Stimulated activated CD4-positive, alpha-beta T cell treated with anti-CD3 and anti-CD28 coated beads, Interleukin-15, amount 100 ng/mL, for 24 hours (primary cell): ENCODE data around the gene MARCO.
"Not testable (repeated sequence)": the region's sequence is repeated elsewhere in the genome, so short reads cannot be mapped to it uniquely, and the experiment has no call there.

Experiments used
- DNase-seq: peaks from one replicate; pipeline ENCODE4 v3.0.0-alpha.2; 2020

The MARCO gene

DNA sequence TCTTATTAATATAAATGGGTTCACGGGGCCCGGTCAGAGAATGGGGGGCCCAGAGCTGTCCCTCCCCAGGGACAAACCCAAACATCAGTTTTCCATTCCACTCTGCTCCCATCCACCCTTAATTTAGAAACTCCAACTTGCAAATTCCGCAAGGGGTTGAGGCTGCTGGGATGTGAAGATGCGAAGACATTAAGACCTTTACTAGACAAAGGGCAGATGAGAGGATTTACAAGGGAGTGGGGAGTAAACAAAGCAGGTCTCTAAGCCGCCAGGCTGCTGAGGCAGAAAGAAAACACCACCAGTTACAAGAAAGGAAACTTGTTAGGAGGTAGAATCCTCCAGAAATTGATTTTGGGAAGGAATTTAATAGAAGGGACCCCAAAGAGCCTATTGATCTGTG is 33.1 kb downstream of the MARCO start:
- no peak for DNase-seq

DNA sequence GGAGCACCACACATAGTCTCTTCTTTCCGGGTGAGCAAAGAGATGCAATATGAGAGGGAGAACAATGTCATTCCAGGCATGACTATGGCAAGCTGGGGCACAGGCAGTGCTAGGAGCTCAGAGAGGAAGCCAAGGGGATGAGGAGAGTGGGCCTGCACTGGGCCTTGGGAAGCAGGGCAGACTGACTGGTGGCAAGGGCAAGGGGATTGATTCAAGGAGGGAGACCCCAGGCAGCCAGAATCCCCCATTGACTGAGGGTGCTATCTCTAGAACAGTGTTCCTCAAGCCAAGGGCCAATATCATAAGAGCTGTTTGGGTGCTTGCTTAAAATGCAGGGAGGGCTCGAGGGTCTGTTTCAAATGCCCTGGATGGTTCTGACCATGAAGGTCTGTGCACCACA is 36.1 kb downstream of the MARCO start:
- DNase-seq = no peak

DNA sequence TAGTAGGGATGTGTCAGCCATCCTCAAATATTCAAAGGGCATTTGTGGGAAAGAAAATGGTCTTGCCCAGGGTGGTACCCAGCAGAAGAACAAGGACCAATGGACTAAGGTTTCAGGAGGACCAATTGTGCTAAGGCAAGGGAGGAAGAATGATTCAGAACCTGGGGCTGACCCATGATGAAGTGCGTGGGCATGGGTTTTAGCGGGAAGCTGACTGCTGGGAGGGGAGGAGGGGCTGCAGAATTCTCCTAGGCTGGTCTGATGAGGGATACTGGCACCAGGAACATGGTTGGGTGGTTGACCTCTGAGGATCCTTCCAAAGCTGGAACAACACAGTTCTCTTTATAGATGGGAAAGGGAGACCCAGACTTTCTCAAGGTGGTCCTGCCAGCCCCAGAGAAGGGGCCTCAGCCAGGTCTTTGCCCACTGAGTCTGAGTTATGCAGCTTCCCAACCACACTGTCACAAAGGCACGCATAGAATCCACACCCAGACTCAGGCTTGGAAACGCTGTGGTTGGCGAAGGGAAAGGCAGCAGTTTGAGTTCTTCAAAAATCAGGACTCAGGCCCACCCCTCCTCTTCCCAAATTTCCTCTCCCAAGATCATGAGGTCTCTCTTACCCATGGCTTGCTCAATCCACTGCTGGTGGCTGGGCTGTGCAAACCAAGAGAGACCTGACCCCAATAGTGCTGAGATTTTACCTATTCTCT is 37.3 kb downstream of the MARCO start:
- DNase-seq = no peak

DNA sequence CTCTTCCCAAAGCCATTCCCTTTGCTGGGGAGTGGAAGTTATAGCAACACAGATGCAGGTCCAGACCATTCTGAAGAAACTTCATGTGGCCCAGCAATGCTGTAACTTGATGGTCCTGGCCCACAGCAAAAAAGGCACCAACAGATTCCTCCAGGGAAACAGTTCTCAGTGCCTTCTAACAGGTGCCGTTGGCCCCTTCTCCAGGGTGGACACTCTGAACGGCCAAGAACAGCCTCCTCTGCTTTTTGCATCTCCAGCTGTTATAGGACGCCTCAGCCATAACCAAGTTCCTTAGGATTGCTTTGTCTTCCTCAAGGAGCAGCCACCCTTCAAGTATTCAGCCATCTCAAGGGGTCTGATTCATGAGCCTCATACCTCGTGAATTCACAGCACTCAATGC is 38.0 kb downstream of the MARCO start:
- no peak for DNase-seq

DNA sequence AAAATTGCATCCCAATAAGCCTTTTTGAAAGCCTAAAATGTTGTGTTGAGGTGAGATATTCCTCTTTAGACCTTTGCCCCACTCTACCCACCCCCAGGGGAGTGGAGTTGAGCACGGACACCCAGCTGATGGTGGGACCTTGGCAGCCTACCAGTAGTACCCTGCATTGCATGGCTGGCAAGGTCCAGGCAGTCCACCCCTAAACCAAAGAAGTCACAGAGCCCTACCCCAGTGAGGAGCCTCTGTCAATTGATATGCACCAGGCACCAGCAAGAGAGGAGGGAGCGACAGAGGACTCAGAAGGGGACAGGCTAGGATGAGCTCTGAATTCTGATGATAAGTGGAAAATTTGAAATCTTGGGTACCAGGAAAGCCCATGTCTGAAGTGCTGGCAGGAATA is 38.6 kb downstream of the MARCO start:
- DNase-seq = no peak

DNA sequence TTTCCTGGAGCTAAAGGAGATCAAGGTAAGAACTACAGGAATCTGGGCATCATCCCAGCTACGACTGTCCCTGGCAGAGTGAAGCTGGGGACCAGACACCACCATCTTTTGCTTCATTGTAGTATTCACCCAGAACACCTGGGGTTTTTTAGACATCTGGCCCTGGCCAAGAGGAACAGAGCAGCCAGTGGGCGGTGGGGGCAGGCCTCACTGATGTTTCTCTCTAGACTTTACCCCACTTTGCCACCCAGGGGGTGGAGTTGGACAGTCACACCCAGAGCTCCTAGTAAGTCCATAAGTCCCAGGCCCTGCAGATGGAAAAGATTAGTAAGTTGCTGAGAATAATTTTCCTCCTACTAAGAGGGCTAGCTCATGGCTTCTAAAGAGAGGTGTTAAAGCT is 39.6 kb downstream of the MARCO start:
- DNase-seq = no peak

DNA sequence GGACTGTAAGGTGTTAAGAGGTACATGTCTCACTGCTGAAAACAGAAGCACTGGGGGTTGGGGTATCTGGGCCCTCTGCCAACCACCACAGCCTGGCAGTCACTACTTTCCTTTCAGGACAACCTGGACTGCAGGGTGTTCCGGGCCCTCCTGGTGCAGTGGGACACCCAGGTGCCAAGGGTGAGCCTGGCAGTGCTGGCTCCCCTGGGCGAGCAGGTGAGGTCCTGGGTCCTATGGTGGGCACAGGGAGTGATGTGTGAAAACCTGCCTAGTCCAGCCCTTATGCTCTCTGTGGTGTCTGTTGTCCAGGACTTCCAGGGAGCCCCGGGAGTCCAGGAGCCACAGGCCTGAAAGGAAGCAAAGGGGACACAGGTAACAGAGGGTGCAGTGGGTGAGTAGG is 40.0 kb downstream of the MARCO start:
- no peak for DNase-seq

DNA sequence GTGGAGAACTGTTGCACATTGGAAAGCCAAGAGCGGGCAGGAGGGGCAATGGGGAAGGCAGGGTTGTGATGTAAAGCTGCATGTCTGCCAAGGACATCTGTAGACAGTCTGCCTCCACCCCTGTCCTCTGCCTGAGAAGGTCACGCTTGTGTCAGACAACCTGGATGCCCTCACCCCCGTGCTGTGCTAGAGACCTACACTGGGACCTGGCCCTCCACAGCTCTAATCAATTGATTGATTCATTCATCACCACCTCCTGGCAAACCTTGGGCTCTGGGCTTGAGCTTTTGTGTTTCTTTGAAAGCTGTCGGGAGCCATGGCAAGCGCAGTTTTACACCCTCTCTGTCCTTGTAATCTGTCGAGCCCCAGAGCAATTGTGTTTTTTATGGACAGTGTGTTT is 41.1 kb downstream of the MARCO start:
- DNase-seq = no peak

DNA sequence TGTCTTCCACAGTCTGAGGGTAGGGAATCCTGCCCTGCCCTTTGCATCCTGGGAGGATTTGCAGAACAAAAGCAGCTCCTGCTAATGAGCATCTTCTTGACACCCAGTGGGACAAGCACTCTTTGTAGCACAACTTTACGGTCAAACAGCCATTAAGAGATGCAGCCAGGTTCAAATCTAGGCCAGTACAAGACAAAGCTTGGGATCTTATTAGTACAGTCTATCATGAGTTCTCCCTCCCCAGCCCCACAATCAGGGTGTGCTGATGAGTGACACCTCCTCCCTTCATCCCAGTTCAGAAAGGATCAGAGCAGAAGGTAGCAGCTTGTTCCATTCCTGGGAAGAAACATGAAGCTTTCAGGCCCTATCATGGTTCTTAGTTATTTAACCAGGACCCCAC is 41.9 kb downstream of the MARCO start:
- DNase-seq = no peak

DNA sequence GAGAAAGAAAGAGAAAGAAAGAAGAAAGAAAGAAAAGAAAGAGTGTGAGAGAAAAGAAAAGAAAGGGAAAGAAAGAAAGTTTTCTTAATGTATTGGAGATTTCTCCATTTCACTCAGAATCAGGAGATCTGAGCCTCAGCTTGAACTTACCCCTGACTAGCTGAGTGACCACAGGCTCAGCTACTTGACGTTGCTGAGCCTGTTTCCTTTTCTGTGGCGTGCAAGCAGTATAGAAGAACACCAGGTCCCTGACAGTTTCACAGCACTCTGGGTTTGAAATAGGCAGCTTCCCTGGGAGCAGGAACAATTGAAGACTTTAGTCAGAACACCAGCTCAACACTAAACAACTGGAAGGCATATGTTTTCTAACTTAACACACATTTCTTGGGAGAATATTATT is 44.7 kb downstream of the MARCO start:
- no peak for DNase-seq

DNA sequence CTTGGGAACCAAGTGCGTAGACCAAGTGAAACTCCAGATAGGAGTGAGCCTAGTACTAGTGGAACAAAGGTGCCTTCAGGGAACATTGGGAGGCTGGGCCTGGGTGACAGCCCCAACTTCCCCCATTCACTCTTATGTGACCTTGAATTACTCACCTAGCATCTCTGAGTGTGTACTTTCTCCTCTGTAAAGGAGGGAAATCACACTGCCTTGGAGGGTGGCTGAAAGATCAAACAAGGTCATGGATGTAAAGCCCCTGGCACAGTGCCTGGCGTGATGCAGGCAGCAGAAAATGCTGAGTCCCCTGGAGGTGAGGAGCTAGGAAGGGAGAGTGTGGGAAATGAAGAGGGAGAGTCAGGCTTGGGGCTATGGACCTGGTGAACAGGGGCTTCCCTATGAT is 45.9 kb downstream of the MARCO start:
- DNase-seq = no peak

DNA sequence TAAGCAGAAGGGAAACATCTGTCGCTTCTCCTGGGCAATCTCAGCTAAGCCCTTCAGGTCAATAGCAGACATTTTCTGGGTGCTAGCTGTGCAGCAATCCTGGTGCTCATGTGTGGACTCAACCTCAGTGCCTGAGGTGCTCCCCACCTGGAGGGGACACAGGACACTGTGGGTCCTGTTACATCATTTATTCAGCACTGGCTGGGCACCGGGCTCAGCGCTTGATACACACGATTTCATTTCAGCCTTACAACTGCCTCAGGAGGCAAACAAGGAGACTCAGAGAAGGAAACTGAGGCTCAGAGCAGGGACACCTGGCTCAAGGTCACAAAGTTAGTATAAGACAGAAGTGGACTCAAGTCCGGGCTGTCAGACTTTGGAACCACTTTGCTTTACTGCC is 46.7 kb downstream of the MARCO start:
- DNase-seq = no peak

DNA sequence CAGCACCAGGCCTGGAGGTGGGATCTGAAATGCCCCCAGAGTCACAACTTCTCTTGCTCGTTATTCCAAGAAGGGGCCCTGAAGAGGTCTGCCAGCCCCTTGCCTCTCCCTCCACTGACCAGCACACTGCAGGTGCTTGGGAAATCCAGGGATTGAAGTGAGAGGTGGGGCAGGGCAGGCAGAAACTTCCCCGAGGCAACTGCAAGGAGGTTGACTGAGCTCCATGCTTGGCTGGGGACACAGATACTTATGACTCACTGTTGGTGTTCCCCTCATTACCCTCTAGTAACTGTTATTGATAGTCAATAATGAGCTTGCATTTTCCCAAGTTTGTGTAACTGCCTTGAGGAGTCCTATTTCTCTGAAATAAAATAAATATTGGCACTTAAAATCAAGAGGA is 47.5 kb downstream of the MARCO start:
- DNase-seq = no peak

DNA sequence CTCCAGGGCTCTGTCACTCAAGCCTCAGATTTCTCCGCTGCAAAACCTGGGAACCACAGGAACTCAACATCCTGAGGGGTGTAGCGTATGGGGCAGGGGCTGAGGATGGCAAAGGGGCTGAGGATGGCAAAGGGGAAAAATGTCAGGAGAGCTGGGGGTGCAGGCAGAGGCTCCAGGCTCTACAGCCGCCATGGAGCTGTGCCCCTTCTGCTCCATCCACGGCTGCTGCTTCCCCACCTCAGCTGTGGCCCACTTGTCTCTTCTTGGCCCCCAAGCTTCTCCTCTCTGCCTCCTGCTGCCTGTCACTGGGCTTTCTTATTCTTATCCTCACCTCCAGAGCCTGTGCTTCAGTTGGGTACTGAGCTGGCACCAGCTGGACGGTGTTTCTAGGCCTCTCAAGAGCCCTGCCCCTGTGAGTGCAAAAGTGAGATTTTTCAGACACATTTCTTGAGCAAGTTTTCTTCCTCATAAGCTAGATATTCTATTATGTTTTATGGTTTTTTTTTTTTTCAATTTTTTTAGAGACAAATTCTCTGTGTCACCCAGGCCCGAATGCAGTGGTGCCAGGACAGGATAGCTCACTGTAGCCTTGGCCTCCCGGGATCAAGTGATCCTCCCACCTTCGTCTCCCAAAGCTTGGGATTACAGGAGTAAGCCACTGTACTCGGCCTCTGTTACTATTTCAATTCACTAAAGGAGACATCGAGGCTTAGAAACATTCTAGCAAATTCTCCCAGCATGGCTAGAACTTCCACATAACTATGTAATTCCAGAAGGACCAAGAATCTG is 49.0 kb downstream of the MARCO start:
- DNase-seq = no peak

DNA sequence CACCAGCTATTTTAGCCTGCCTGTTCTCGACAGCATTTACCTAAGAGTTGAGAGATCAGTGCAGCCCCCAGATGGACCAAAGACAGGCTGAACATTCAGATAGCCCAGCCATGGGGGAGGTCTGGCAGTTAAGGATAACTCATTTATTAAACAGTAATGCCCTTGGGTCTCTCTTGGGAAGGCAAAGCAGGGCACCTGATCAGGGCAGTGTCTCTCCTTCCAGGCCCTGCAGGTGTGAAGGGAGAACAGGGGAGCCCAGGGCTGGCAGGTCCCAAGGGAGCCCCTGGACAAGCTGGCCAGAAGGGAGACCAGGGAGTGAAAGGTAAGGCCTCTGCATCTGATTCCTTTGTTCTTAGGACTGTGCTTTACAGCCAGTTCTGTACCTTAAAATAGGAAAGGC is 49.6 kb downstream of the MARCO start:
- no peak for DNase-seq

DNA sequence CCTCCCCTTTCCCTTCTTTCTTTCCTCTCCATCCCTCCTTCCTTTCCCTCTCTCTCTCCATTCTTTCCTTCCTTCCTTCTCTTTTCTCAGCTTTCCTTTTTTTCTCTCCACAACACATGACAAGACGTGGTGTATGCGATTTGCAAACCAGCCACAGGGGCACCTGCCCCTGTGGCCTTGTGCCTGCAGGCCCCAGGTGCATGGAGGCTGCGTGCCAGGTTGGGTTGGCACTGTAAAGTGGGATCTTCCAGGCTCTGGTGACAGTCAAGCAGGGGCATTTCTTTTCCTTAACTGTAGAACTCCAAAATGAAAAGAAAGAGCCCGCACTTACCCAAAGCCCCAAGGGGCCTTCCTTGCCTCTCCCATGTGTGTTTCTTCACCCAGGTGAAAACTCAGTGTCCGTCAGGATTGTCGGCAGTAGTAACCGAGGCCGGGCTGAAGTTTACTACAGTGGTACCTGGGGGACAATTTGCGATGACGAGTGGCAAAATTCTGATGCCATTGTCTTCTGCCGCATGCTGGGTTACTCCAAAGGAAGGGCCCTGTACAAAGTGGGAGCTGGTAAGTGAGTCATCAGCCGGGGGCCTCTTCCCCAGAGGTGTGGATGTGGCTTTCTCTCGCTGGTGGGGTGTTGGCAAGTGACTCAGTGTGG is 50.9 kb downstream of the MARCO start:
- peak; percentile 30 for DNase-seq

DNA sequence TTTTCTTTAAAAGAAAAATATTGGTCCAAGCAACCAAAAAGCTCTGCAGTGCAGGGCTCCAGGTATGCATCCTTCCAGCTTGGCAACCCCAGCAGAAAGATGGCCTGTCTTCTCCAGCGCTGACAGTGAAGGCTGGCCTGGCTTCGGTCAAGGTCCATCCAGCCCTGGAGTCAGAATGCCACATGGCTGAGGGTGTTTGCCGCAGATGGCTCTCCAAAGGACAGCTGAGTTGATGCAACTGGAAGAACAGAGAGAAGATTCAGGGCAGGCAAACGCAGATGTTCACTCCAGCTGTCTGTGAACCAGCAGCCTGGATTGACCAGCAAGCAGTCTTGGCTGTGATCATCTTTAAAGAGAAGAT is 51.4 kb downstream of the MARCO start:
- DNase-seq = no peak

DNA sequence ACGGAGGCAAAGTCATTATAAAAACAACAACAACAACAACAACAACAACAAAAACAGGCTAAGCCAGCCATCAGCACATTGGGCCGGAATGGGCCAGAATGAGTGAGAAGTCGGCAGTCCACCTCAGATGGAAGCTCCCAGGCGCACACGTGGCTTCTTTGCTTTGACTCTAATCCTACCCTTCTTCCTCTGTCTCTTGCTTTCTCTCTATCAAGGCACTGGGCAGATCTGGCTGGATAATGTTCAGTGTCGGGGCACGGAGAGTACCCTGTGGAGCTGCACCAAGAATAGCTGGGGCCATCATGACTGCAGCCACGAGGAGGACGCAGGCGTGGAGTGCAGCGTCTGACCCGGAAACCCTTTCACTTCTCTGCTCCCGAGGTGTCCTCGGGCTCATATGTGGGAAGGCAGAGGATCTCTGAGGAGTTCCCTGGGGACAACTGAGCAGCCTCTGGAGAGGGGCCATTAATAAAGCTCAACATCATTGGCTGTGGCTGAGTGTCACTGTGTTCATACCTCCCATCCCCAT is 52.2 kb downstream of the MARCO start:
- no peak for DNase-seq

DNA sequence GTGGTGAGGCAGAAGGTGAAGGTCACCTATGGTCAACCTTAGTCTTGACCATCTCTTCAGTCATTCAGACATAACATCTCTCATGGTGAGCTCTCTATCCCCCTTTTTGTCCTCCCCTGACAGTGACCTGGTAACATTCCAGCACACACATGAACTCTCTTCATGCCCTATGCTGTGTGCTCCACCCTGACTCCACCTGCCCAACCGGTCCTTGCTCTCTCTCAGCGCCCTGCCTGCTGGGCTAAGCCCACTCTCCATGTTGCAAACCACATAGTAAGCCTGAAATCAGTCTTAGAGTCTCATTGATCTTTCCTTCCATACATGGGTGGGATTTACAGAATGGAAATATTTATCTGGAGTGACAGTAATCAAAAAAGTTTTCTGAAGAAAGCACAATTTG is 52.8 kb downstream of the MARCO start:
- DNase-seq = no peak

DNA sequence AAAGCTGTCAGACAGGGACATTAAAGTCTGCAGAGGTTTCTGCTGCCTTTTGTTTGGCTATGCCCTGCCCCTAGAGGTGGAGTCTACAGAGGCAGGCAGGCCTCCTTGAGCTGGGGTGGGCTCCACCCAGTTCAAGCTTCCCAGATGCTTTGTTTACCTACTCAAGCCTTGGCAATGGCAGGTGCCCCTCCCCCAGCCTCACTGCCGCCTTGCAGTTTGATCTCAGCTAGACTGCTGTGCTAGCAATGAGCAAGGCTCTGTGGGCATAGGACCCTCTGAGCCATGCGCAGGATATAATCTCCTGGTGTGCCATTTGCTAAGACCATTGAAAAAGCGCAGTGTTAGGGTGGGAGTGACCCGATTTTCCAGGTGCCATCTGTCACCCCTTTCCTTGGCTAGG is 61.9 kb downstream of the MARCO start:
- DNase-seq = not testable (repeated sequence)

DNA sequence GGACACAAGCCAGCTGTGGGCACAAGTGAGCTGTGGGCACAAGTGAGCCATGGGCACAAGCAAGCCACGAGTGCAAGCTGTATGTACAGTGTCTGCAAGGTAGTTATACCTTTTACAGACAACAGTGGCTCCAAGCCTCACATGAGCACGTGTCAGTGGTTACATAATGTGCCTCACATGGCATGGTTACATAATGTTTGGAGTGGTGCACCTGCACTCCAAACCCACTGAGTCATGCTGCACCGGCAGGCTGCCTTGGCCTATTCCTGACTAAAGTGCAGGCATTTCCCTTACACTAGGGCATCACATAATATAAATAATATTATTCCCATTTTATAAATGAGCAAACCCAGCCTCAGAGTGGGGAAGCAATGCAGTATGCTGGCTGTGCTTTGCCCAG is 62.6 kb downstream of the MARCO start:
- DNase-seq = no peak

DNA sequence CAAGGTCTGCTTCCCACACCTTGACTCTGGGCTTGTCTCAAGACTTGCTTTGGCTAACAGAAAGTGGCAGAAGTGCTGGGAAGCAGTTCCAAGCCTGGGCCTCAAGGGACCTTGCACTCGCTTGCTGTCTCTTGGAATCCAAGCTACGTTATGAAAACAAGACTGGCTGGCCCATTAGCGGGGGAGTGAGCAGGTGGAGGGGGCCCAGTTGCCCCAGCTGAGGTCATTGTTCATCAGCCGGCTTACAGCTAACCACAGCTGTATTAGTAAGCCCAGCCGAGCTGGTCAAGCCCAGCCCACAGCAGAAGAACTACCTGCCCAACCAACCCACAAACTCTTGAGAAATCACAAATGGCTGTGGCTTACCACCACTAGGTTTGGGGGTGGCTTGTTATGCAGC is 63.1 kb downstream of the MARCO start:
- DNase-seq = no peak

DNA sequence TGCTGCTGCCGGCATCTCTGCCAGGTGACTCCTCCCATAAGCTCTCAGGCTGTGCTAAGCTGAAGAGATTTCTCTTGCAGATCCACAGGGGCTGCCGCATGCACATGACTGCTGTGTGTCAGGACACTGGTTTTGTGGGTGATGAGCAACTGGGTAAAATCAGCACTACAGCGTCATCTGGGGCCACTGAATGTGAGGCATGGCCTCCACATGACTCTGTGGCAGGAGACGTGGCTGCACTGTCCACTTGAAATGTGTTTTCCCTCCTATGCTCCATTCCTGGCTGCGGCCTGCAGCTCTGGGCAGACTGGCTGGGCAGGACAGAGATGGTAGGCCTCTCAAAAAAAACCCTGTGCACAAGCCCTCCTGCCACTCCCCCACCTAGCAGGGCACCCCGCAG is 63.6 kb downstream of the MARCO start:
- DNase-seq = no peak

DNA sequence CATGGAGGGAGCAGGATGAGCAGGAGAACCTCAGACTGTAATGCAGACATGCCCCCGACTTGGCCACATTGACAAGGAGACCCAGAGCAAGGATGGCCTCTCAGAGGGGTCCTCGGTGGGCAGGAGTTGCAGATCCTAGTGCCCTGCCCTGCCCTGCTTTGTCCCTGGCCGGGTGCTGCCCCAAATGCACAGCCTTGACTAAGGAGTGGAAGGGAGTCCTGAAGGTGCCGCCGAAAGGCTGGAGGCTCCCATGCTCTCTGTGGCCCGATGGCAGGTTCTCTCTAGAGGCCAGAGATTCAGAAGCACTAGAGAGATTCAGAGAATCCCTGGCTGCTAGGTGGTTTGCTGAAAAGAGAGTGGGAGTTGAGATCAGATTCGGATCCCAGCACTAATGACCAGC is 64.4 kb downstream of the MARCO start:
- DNase-seq = no peak
